ENCODE data around the gene SHB. TPM values are rescaled to one million over a fixed set of nuclear protein-coding genes. Genes with fewer than 3 reads are reported as not detected.

Gene SHB
- total RNA-seq, 2 experiments from 2014 or later: 2.8 to 3.2 TPM

DNA sequence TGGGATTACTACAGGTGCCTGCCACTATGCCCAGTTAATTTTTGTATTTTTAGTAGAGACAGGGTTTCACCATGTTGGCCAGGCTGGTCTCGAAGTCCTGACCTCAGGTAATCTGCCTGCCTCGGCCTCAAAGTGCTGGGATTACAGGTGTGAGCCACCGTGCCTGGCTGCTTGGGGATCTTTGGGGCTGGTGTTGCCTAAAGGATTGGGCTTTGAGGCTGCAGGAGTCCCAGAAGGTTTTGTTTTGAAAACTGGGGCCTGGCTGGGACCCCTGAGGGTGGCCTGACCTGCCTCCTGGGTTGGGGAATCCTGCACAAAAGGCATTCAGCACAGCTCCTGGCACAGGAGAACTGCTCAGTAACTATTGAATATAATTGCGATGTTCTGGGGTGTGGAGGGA lies 25.1 kb upstream of the SHB start:
- intact Hi-C loops (cut with micrococcal nuclease): no loop called here
- POLR2A ChIA-PET: no interaction called here
- CTCF ChIA-PET: interaction anchor here (1.2 kb wide), 1 partner anchor 11 kb away, joined by 3 read pairs; no protein-coding TSS in a partner anchor

DNA sequence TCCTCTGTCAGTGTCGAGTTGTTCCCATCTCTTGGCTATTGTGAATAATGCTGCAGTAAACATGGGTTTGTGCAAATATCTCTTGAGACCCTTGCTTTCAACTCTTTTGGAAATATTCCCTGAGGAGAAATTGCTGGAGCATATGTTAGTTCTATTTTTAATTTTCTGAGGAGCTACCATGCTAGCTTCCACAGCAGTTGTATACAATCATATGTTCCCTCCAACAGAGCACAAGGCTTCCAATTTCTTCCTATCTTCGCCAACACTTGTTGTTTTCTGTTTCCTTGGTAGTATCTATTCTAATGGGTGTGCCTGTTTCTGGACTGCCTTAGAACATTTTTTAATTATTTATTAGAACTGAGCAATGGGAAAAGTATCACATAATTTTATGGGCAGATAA lies 23.6 kb upstream of the SHB start:
- ChIA-PET CTCF (no interaction called here), POLR2A (no interaction called here)
- ATAC-seq (no peak), DNase-seq (no peak)
- Mint-ChIP-seq H3K9me3 (no peaks in the 10 kb centered on the region), H3K27ac (no peak overlapping the region), H3K4me1 (ENCODE audit: low read depth) (no peaks in the 10 kb centered on the region), H3K4me3 (no peak overlapping the region), H3K36me3 (ENCODE audit: low read depth) (no peaks in the 10 kb centered on the region), H3K27me3 (peaks cover 2% of the 10 kb centered on the region)
- TF ChIP-seq, protein P1, sequence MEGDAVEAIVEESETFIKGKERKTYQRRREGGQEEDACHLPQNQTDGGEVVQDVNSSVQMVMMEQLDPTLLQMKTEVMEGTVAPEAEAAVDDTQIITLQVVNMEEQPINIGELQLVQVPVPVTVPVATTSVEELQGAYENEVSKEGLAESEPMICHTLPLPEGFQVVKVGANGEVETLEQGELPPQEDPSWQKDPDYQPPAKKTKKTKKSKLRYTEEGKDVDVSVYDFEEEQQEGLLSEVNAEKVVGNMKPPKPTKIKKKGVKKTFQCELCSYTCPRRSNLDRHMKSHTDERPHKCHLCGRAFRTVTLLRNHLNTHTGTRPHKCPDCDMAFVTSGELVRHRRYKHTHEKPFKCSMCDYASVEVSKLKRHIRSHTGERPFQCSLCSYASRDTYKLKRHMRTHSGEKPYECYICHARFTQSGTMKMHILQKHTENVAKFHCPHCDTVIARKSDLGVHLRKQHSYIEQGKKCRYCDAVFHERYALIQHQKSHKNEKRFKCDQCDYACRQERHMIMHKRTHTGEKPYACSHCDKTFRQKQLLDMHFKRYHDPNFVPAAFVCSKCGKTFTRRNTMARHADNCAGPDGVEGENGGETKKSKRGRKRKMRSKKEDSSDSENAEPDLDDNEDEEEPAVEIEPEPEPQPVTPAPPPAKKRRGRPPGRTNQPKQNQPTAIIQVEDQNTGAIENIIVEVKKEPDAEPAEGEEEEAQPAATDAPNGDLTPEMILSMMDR (IDR thresholded peaks at IDR 0.05): no peak
- intact Hi-C loops (cut with micrococcal nuclease): no loop called here

More for the DNA sequence above, 25.1 kb upstream of the SHB start:
- DNase-seq (no peak), ATAC-seq (no peak)
- Mint-ChIP-seq H3K4me1 (ENCODE audit: low read depth) (no peaks in the 10 kb centered on the region), H3K27ac (no peak overlapping the region), H3K9me3 (no peaks in the 10 kb centered on the region), H3K36me3 (ENCODE audit: low read depth) (no peaks in the 10 kb centered on the region), H3K27me3 (peaks cover 2% of the 10 kb centered on the region), H3K4me3 (no peak overlapping the region)
- TF ChIP-seq, protein P1 (IDR thresholded peaks at IDR 0.05): no peak

DNA sequence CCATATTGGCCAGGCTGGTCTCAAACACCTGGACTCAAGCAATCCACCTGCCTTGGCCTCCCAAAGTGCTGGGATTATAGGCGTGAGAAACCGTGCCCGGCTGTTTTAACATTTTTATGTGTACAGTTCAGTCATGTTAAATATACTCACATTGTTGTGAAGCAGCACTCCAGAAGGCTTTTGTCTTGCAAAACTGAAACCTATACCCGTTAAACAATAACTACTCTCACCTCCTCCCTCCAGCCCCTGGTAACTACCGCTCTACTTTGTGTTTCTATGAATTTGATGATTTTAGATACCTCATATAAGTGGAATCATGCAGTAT lies 23.1 kb upstream of the SHB start:
- H3K9me3 Mint-ChIP-seq: no peaks in the 10 kb centered on the region
- H3K27me3 Mint-ChIP-seq: peaks cover 2% of the 10 kb centered on the region
- no peaks in the 10 kb centered on the region for H3K4me1 Mint-ChIP-seq (ENCODE audit: low read depth)
- intact Hi-C loops (cut with micrococcal nuclease): no loop called here
- ATAC-seq: no peak
- no peak overlapping the region for H3K4me3 Mint-ChIP-seq
- no peak for DNase-seq
- CTCF ChIA-PET: interaction anchor here (1.1 kb wide), 1 partner anchor 68 kb away, joined by 3 read pairs; no protein-coding TSS in a partner anchor
- TF ChIP-seq, protein P1 (IDR thresholded peaks at IDR 0.05): no peak
- POLR2A ChIA-PET: no interaction called here
- H3K36me3 Mint-ChIP-seq (ENCODE audit: low read depth): no peaks in the 10 kb centered on the region
- no peak overlapping the region for H3K27ac Mint-ChIP-seq

DNA sequence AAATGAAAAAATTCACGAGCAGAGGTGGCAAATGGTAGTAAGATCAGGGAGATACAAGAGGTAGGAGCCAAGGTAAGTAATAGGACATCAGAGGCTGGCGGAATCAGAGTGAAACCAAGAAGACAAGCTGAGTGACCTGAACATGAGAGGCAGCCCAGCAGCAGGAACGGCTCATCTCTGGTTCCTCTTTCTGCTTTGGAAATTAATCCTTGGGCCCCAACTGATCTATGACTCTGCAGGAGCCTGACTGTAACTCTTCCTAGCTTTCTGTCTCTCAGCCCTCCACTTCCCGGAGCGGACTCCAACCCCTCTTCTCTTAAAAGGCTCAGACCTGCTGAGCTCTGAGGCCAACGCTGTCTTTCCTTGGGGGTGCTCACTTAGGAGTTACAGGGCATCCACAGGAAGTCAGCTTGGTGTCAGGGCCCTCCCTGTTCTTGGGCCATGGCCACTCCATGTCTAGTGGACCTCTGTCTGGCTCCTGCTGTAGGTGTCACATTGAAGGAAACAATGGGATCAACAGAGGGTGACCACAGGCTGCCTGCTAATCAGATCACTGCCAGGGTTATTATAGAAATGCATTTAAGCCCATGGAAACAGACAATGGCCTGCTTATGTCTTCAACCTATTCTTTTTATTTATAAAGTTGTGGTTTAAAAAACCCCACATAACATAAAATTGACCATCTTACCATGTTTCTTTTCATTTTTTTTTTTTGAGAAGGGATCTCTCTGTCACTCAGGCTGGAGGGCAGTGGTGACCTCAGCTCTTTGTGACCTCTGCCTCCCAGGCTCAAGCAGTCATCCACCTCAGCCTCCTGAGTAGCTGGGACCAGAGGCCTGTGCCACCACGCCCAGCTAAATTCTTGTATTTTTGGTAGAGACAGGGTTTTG lies 22.5 kb upstream of the SHB start:
- DNase-seq: no peak
- Mint-ChIP-seq H3K27ac (no peak overlapping the region), H3K9me3 (no peaks in the 10 kb centered on the region), H3K36me3 (ENCODE audit: low read depth) (no peaks in the 10 kb centered on the region), H3K4me1 (ENCODE audit: low read depth) (no peaks in the 10 kb centered on the region), H3K4me3 (no peak overlapping the region), H3K27me3 (peaks cover 2% of the 10 kb centered on the region)
- TF ChIP-seq, protein P1 (IDR thresholded peaks at IDR 0.05): no peak
- CTCF ChIA-PET: interaction anchor here (0.9 to 1.1 kb wide), 2 partner anchors 68 to 178 kb away, joined by 3 read pairs; no protein-coding TSS in a partner anchor
- intact Hi-C loops (cut with micrococcal nuclease): no loop called here
- POLR2A ChIA-PET: no interaction called here
- no peak for ATAC-seq

DNA sequence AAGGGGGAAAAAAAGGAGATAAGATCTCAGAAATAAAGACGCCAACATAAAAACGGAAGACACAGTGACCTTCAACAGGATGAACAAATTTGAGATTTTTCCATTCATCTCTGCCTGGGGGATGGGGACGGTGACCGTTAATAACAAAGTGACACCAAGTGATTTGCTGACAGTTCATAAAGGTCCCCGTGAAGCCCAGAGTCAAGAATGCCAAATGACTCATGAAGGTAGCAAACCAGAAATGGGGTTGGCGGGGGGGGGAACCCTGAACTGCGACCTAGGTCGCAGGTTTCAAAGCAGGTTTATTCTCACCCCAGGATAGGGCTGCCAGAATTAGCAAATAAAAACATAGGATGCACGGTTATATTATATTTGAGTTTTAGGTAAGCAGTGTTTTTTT lies 21.1 kb upstream of the SHB start:
- TF ChIP-seq, protein P1 (IDR thresholded peaks at IDR 0.05): no peak
- intact Hi-C loops (cut with micrococcal nuclease): no loop called here
- ChIA-PET POLR2A (no interaction called here), CTCF (interaction anchor here (1.3 to 4.4 kb wide), 2 partner anchors 19 to 176 kb away, joined by 4 to 64 read pairs; no protein-coding TSS in a partner anchor)
- Mint-ChIP-seq H3K9me3 (no peaks in the 10 kb centered on the region), H3K27me3 (peaks cover 5% of the 10 kb centered on the region), H3K27ac (no peak overlapping the region), H3K4me3 (no peak overlapping the region), H3K36me3 (ENCODE audit: low read depth) (no peaks in the 10 kb centered on the region), H3K4me1 (ENCODE audit: low read depth) (no peaks in the 10 kb centered on the region)
- DNase-seq (no peak), ATAC-seq (no peak)
